ENCODE results near the gene PDIA4. TPM values are rescaled to one million over a fixed set of nuclear protein-coding genes. Genes with fewer than 3 reads are reported as not detected.

PDIA4 gene
- total RNA-seq, 3 donors from 2014 or later, result 53.4 to 101 (median 68.3) TPM

DNA sequence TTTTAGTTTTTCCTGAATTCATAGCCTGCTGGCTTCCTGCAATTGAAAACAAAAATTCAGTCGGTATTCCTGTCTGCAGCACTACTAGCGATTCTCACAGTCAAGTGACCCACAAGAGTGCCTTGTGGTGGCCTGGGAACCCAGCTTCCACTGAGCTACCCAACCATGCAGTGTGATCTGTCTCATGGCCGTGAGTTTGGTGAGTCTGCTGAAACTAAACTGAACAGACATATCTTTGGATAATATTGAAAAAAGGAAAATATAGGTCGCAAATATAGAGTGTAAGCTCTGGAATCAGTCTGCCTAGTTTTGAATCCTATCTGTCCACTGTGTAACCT lies 44.1 kb upstream of the PDIA4 start:
- intact Hi-C loops (cut with DNase I; ENCODE audit: low total_unique reads), result no loop called here
- H3K36me3 ChIP-seq, result peaks cover 7% of the 10 kb centered on the region
- TF ChIP-seq POLR2A (IDR thresholded peaks at IDR 0.05) (no peak), POLR2AphosphoS5 (IDR thresholded peaks at IDR 0.05) (no peak)
- TF ChIP-seq, protein P1, sequence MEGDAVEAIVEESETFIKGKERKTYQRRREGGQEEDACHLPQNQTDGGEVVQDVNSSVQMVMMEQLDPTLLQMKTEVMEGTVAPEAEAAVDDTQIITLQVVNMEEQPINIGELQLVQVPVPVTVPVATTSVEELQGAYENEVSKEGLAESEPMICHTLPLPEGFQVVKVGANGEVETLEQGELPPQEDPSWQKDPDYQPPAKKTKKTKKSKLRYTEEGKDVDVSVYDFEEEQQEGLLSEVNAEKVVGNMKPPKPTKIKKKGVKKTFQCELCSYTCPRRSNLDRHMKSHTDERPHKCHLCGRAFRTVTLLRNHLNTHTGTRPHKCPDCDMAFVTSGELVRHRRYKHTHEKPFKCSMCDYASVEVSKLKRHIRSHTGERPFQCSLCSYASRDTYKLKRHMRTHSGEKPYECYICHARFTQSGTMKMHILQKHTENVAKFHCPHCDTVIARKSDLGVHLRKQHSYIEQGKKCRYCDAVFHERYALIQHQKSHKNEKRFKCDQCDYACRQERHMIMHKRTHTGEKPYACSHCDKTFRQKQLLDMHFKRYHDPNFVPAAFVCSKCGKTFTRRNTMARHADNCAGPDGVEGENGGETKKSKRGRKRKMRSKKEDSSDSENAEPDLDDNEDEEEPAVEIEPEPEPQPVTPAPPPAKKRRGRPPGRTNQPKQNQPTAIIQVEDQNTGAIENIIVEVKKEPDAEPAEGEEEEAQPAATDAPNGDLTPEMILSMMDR (IDR thresholded peaks at IDR 0.05), result no peak

DNA sequence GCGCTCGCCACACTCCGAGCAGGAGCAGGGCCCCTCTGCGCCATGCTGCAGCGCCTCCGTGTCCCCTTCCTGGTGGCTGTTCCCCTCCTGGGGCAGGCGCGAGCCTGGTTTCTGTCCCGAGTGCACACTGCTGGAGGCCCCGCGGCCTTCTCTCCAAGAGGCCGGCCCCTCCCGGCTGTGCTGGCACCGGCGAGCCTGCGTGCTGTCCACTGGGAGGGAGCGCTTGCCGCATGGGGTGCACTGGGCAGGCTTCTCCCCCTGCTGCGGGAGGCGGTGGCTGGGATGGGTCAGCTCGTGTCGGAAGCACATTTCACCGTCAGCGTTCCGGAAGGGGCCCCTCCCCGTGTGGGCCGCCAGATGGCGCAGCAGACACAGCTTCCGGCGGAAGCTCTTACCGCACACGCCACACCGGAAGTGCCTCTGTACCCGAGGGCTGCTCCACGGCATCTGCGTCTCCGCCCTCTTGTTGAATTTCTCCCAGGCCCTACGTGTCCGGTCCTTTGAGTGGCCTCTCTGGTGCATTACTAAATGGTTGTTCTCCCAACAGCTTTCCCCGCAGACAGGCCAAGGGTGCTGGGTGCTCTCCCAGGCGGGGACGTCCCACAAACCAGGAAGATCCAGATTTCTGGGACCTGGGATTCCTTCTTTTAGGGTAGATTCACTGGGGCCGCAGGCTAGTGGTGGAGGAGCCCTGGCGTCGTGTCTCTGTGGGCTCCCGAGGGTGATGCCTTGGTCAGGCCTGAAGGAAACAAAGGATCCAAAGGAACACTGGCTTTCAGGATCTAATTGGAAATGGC lies 43.5 kb upstream of the PDIA4 start:
- H3K4me3 ChIP-seq, result peak overlapping the region in 1 of 3 donors; percentile 8

More for the DNA sequence above, 44.1 kb upstream of the PDIA4 start:
- H3K4me1 ChIP-seq, result no peaks in the 10 kb centered on the region
- H3K27ac ChIP-seq, result no peak overlapping the region
- H3K27me3 ChIP-seq, result no peaks in the 10 kb centered on the region
- H3K4me3 ChIP-seq, result no peak overlapping the region
- no peaks in the 10 kb centered on the region for H3K9me3 ChIP-seq
- no peak for DNase-seq (ENCODE audit: low spot score in 2 of 2)

DNA sequence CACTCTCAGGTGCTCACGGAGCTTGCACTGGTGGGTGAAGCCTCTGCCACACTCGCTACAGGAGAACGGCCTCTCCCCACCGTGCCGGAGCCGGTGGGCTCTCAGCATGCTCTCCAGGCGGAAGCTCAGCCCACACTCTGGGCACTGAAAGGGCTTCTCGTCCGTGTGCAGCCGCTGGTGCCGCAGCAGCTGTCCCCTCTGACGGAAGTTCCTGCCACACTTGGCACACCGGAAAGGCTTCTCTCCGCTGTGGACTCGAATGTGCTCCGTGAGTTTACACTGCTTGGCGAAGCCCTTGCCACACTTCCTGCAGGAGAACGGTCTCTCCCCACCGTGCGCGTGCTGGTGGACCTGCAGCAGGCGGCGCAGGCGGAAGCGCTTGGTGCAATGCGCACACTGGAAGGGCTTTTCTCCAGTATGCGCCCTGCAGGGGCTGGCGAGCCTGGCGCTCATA lies 42.9 kb upstream of the PDIA4 start:
- Histone ChIP-seq H3K27me3 (no peaks in the 10 kb centered on the region), H3K4me3 (no peak overlapping the region), H3K36me3 (peaks cover 7% of the 10 kb centered on the region), H3K27ac (no peak overlapping the region), H3K4me1 (no peaks in the 10 kb centered on the region), H3K9me3 (no peaks in the 10 kb centered on the region)
- DNase-seq (ENCODE audit: low spot score in 2 of 2), result no peak
- intact Hi-C loops (cut with DNase I; ENCODE audit: low total_unique reads), result no loop called here
- no peak for TF ChIP-seq POLR2AphosphoS5 (IDR thresholded peaks at IDR 0.05)
- TF ChIP-seq, protein P1 (IDR thresholded peaks at IDR 0.05), result no peak
- no peak for TF ChIP-seq POLR2A (IDR thresholded peaks at IDR 0.05)

More for the DNA sequence above, 43.5 kb upstream of the PDIA4 start:
- no peaks in the 10 kb centered on the region for H3K9me3 ChIP-seq
- intact Hi-C loops (cut with DNase I; ENCODE audit: low total_unique reads), result no loop called here
- no peaks in the 10 kb centered on the region for H3K4me1 ChIP-seq
- no peak for DNase-seq (ENCODE audit: low spot score in 2 of 2)
- H3K36me3 ChIP-seq, result peaks cover 7% of the 10 kb centered on the region
- no peak overlapping the region for H3K27ac ChIP-seq
- TF ChIP-seq POLR2A (IDR thresholded peaks at IDR 0.05) (no peak), POLR2AphosphoS5 (IDR thresholded peaks at IDR 0.05) (no peak)
- TF ChIP-seq, protein P1 (IDR thresholded peaks at IDR 0.05), result no peak
- no peaks in the 10 kb centered on the region for H3K27me3 ChIP-seq

DNA sequence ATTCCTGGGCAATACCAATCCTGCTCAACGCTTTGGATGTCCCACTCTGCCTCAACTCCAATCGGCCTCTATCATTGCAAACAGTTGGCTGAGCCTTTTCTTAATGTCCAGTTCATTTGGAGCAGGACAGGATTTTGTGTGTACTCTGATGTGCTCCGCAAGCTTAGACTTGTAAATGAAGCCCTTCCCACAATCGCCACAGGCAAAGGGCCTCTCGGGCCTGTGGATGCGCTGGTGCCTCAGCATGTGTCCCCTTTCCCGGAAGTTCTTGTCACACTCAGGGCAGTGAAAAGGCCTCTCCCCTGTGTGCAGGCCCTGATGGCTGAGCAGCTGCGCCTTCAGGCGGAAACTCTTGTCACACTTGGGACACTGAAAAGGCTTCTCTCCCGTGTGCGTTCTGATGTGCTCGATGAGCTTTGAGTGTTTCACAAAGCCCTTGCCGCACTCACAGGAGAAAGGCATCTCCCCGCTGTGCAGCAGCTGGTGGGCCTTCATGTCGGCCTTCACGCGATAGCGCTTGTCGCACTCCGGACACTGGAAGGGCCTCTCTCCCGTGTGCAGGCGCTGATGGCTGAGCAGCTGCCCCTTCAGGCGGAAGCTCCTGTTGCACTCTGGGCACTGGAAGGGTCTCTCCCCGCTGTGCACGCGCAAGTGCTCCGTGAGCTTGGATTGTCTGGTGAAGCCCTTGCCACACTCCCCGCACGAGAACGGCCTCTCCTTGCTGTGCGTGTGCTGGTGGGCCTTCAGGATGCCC lies 42.2 kb upstream of the PDIA4 start:
- Histone ChIP-seq H3K9me3 (no peaks in the 10 kb centered on the region), H3K27me3 (no peaks in the 10 kb centered on the region), H3K27ac (no peak overlapping the region), H3K36me3 (peaks cover 7% of the 10 kb centered on the region), H3K4me3 (no peak overlapping the region), H3K4me1 (no peaks in the 10 kb centered on the region)
- intact Hi-C loops (cut with DNase I; ENCODE audit: low total_unique reads), result no loop called here
- TF ChIP-seq, protein P1 (IDR thresholded peaks at IDR 0.05), result no peak
- TF ChIP-seq POLR2A (IDR thresholded peaks at IDR 0.05), result no peak
- TF ChIP-seq POLR2AphosphoS5 (IDR thresholded peaks at IDR 0.05), result no peak
- DNase-seq (ENCODE audit: low spot score in 2 of 2), result no peak

DNA sequence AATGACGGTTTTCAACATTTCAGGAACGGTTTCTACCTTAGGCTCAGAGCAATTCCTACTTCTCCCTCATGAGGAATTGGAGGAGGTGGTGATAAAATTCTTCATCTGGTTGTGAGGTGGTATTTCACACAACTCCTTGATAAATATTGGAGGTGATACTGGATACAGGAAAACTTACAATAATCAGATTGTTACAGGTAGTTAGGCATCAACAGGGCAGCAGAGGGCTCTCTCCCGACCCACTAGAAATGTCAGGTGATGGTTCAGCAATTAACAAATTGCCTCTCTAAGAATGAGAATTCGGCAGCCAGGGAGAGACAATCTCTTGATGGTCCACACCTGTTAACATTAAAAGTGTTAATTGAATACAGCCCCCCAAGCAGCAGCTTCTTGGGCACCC lies 39.6 kb upstream of the PDIA4 start:
- no peak overlapping the region for H3K27ac ChIP-seq
- H3K36me3 ChIP-seq, result peaks cover 7% of the 10 kb centered on the region
- H3K4me3 ChIP-seq, result no peak overlapping the region
- no peaks in the 10 kb centered on the region for H3K4me1 ChIP-seq
- H3K9me3 ChIP-seq, result no peaks in the 10 kb centered on the region
- no peak for DNase-seq (ENCODE audit: low spot score in 2 of 2)
- intact Hi-C loops (cut with DNase I; ENCODE audit: low total_unique reads), result loop anchor here (10.0 kb wide), 1 partner anchor 63 kb away; no protein-coding TSS in a partner anchor
- TF ChIP-seq POLR2AphosphoS5 (IDR thresholded peaks at IDR 0.05) (no peak), POLR2A (IDR thresholded peaks at IDR 0.05) (no peak)
- TF ChIP-seq, protein P1 (IDR thresholded peaks at IDR 0.05), result no peak
- no peaks in the 10 kb centered on the region for H3K27me3 ChIP-seq
